Esophagus (tissue), 2 donors: ENCODE results near the gene MSMB. TPM values are rescaled to one million over a fixed set of nuclear protein-coding genes. Genes with fewer than 3 reads are reported as not detected.

Experiments
- H3K27ac ChIP-seq, 2 donors: one replicate each; pipeline ENCODE4 v1.5.1; 2013; ENCODE audit warnings: low read depth in 2 of 2, mild to moderate bottlenecking in 2 of 2, inconsistent platforms in 1 of 2, low read length in 1 of 2, moderate library complexity in 1 of 2
- H3K27me3 ChIP-seq, 2 donors: one replicate each; pipeline ENCODE4 v1.6.1; 2013; ENCODE audit warnings: low read length in 2 of 2, control low read depth in 1 of 2, mild to moderate bottlenecking in 1 of 2; ENCODE audit not compliant: insufficient read depth in 2 of 2, control insufficient read depth in 1 of 2
- H3K36me3 ChIP-seq, 2 donors: one replicate each; pipeline ENCODE4 v1.6.1; 2013; ENCODE audit warnings: low read length in 1 of 2; ENCODE audit not compliant: control insufficient read depth in 2 of 2, insufficient read depth in 2 of 2
- H3K4me1 ChIP-seq, 2 donors: one replicate each; pipeline ENCODE4 v1.6.1; 2013; ENCODE audit warnings: low read length in 1 of 2; ENCODE audit not compliant: control insufficient read depth in 2 of 2, insufficient read depth in 2 of 2
- H3K4me3 ChIP-seq, 2 donors: one replicate each; pipeline ENCODE4 v1.5.1; 2013; ENCODE audit warnings: low read length in 2 of 2, mild to moderate bottlenecking in 2 of 2, low read depth in 1 of 2, moderate library complexity in 1 of 2
- H3K9me3 ChIP-seq, 2 donors: one replicate each; pipeline ENCODE4 v1.6.1; 2013; ENCODE audit warnings: mild to moderate bottlenecking in 2 of 2, low read depth in 1 of 2, low read length in 1 of 2, moderate library complexity in 1 of 2; ENCODE audit not compliant: control insufficient read depth in 2 of 2, insufficient read depth in 1 of 2
- WGBS, 2 donors: extraction: QIAGEN DNeasy Blood & Tissue Kit; methylation state at CpG; one replicate each; pipeline ENCODE4 v1.1.7; 2013; 5-methylcytosine and 5-hydroxymethylcytosine counted together
- polyA plus RNA-seq, 2 donors: library from polyadenylated mRNA; stranded (reverse); fragments of 200-250 nt; gene quantifications; one replicate each; pipeline ENCODE4 v1.2.3, GENCODE V29; 2013
- donor health status: healthy with polysubstance abuse.
- donor health status: Bipolar disorder and iron deficiency.

The MSMB gene
- polyA plus RNA-seq, 2 donors: 0.26 to 0.59 TPM

DNA sequence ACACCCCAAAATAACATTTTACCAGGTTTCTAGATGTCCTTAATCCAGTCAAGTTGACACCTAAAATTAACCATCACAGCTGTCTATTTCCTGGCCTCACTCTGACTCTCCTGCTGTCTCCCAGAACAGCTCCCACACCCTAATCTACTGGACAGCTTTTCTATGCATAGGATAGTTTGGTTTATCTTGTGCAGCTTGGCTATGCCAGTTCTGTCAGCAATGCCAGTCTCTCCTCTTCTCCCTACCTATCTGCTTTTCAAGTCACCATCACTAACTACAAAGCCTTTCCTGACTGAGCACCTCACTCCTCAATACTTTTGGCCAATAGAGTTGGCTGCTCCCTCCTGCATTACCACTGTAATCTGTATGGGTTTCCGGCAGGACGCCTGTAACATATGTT, 20.7 kb downstream of the MSMB start:
- 51 to 54% methylated on average over 2 of the region's 2 CpGs for WGBS, 2 donors
- H3K27me3 ChIP-seq: no peaks in the 10 kb centered on the region
- peaks cover 0 to 1% of the 10 kb centered on the region in 2 donors for H3K36me3 ChIP-seq
- no peaks in the 10 kb centered on the region for H3K9me3 ChIP-seq
- no peak overlapping the region for H3K4me3 ChIP-seq
- no peak overlapping the region for H3K27ac ChIP-seq
- peaks cover 1 to 2% of the 10 kb centered on the region in 2 donors for H3K4me1 ChIP-seq

- H3K27me3 ChIP-seq: no peaks in the 10 kb centered on the region
Measured at GRCh38 chr10:46024948-46025347, 21.1 kb downstream of the MSMB start.

DNA sequence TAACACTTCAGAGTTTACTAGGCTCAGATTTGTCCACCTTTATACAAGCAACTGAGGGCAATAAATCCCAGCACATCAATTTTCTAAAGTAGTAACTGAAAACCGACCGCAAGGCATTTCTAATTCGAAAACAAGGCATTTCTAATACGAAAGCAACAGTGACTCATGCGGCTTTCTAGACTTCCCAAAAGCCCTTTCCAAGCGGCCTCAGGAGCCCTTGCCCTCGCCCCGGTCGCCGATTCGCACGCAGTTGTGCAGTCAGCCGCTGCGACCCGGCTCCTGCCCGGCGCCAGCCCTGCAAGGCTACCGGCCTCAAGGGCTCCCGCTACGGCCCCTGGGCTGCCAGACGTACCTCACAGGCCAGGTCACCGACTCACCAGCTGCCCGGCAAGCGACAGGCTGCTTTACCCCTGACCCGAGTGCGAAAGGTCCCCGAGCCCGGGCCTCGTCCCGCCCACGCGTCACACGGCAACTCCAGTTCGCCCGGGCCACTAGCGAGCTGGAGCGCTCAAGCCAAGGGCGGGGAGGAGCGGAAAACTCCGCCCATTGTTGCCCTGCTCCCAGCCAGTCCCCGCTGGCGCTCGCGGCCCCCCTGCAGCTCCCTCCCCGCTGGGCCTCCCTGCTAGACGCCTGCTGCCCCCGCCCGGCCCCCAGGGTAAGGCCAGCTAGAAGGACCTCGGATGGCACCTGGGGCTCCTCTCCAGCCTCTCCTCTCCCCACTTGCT, 22.9 kb downstream of the MSMB start:
- H3K9me3 ChIP-seq: no peaks in the 10 kb centered on the region
- H3K36me3 ChIP-seq: peaks cover 0 to 1% of the 10 kb centered on the region in 2 donors
- H3K27me3 ChIP-seq: no peaks in the 10 kb centered on the region
- 1% methylated on average over 44 to 49 of the region's 49 CpGs for WGBS, 2 donors
- peaks cover 4 to 7% of the 10 kb centered on the region in 2 donors for H3K4me1 ChIP-seq
- H3K27ac ChIP-seq: peak overlapping the region; percentile 86 to 95
- peak overlapping the region; percentile 64 to 73 for H3K4me3 ChIP-seq

More at GRCh38 chr10:46024948-46025347, 21.1 kb downstream of the MSMB start:
- Histone ChIP-seq H3K36me3 (peaks cover 0 to 1% of the 10 kb centered on the region in 2 donors), H3K4me3 (no peak overlapping the region), H3K9me3 (no peaks in the 10 kb centered on the region), H3K4me1 (peaks cover 1 to 2% of the 10 kb centered on the region in 2 donors), H3K27ac (no peak overlapping the region)

GRCh38 chr10:46020344-46020657, 25.8 kb downstream of the MSMB start:
- Histone ChIP-seq H3K4me1 (peaks cover 3 to 7% of the 10 kb centered on the region in 2 donors), H3K27ac (no peak overlapping the region), H3K9me3 (no peaks in the 10 kb centered on the region), H3K36me3 (peaks cover 2 to 7% of the 10 kb centered on the region in 2 donors), H3K4me3 (no peak overlapping the region), H3K27me3 (no peaks in the 10 kb centered on the region)
- 75 to 86% methylated on average over 3 of the region's 3 CpGs for WGBS, 2 donors

GRCh38 chr10:46019569-46020343, 26.3 kb downstream of the MSMB start:
- peaks cover 3 to 7% of the 10 kb centered on the region in 2 donors for H3K4me1 ChIP-seq
- peak overlapping the region in 1 of 2 donors; percentile 40 for H3K27ac ChIP-seq
- 52 to 61% methylated on average over 7 of the region's 7 CpGs for WGBS, 2 donors
- no peak overlapping the region for H3K4me3 ChIP-seq
- peaks cover 5 to 7% of the 10 kb centered on the region in 2 donors for H3K36me3 ChIP-seq
- H3K9me3 ChIP-seq: no peaks in the 10 kb centered on the region
- no peaks in the 10 kb centered on the region for H3K27me3 ChIP-seq

- peaks cover 5 to 7% of the 10 kb centered on the region in 2 donors for H3K36me3 ChIP-seq
- H3K4me3 ChIP-seq: no peak overlapping the region
- H3K27me3 ChIP-seq: no peaks in the 10 kb centered on the region
- WGBS, 2 donors: 48 to 51% methylated on average over 3 of the region's 3 CpGs
- H3K9me3 ChIP-seq: no peaks in the 10 kb centered on the region
- H3K27ac ChIP-seq: no peak overlapping the region
- H3K4me1 ChIP-seq: peaks cover 3 to 7% of the 10 kb centered on the region in 2 donors
Measured at GRCh38 chr10:46019177-46019528, 26.9 kb downstream of the MSMB start.

GRCh38 chr10:46018453-46019176, 27.5 kb downstream of the MSMB start:
- peaks cover 7% of the 10 kb centered on the region in 2 donors for H3K36me3 ChIP-seq
- 59 to 64% methylated on average over 2 of the region's 2 CpGs for WGBS, 2 donors
- H3K9me3 ChIP-seq: no peaks in the 10 kb centered on the region
- no peaks in the 10 kb centered on the region for H3K27me3 ChIP-seq
- no peak overlapping the region for H3K27ac ChIP-seq
- H3K4me1 ChIP-seq: peaks cover 3 to 7% of the 10 kb centered on the region in 2 donors
- H3K4me3 ChIP-seq: no peak overlapping the region

DNA sequence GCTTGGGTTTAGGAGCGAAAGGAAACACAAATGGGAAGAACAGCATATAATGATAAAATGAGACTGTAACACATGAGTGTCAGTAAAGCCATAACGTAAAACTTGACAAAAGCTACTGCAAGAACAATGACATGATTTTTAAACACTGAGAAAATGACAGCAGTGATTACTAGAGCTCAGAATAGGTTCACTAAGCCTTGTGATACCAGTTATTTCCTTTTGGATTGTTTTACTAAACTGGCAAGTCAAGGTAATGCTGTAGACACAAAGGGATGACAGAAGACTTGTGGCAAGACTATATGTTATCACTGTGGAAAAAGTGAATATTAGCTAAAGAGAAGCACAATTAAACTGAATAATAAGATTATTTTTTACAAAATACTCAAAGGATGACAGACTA, 28.3 kb downstream of the MSMB start:
- Histone ChIP-seq H3K36me3 (peaks cover 7 to 10% of the 10 kb centered on the region in 2 donors), H3K27ac (no peak overlapping the region), H3K27me3 (no peaks in the 10 kb centered on the region), H3K4me1 (peaks cover 3 to 7% of the 10 kb centered on the region in 2 donors), H3K4me3 (no peak overlapping the region), H3K9me3 (no peaks in the 10 kb centered on the region)
- WGBS, 2 donors: 87 to 90% methylated on average over 2 of the region's 2 CpGs

DNA sequence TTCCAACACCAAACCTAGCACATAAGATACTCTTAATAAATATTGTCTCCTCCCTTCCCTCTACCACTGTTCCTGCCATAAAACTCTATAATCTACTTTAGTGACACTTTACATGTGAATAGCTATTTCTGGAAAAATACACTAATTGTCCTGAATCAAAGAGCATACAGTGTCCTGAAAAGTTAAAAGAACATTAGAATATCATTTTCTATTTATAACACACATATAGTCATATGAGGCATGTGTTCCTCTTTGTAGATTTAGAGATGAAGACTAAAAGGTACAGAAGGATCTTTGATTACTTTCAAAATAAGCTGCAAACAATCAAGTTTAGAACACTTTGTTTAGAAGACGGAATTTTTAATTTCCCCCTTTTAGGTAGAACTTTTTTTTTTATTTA, 29.3 kb downstream of the MSMB start:
- Histone ChIP-seq H3K4me1 (peaks cover 3 to 5% of the 10 kb centered on the region in 2 donors), H3K27ac (no peak overlapping the region), H3K4me3 (no peak overlapping the region), H3K36me3 (peaks cover 7 to 11% of the 10 kb centered on the region in 2 donors), H3K9me3 (no peaks in the 10 kb centered on the region), H3K27me3 (no peaks in the 10 kb centered on the region)
- 92 to 93% methylated on average over 1 of the region's 1 CpG for WGBS, 2 donors
